ENCODE measurements around the gene MEP1B.

Gene MEP1B

DNA sequence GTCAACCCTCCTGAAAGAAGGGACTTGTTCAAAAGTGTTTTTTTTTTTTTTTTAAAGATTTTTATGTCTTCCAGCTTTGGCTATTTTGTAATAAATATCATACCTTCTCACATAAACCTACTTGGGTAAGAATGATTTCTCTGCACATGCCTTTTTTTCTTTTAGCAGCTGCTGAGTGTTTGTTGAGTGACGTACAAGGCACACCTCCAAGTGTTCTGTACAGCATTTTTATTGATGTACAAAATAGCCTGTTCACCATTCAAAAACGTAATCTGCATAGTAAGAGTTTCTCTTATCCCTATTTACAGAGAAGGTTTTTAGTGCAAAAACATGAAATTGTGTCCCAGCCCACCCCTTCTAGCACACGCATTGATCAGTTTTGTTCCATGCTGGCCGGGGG, 77.6 kb downstream of the MEP1B start:
- DNase-seq (ENCODE audit: low read depth): no peak
